ENCODE results near the gene UGT1A10. TPM values are rescaled to one million over a fixed set of nuclear protein-coding genes. Genes with fewer than 3 reads are reported as not detected.

UGT1A10 gene
- total and polyA plus RNA-seq, 2 donors (not counting 1 experiment from before 2014, with no cell fraction given): not detected

DNA sequence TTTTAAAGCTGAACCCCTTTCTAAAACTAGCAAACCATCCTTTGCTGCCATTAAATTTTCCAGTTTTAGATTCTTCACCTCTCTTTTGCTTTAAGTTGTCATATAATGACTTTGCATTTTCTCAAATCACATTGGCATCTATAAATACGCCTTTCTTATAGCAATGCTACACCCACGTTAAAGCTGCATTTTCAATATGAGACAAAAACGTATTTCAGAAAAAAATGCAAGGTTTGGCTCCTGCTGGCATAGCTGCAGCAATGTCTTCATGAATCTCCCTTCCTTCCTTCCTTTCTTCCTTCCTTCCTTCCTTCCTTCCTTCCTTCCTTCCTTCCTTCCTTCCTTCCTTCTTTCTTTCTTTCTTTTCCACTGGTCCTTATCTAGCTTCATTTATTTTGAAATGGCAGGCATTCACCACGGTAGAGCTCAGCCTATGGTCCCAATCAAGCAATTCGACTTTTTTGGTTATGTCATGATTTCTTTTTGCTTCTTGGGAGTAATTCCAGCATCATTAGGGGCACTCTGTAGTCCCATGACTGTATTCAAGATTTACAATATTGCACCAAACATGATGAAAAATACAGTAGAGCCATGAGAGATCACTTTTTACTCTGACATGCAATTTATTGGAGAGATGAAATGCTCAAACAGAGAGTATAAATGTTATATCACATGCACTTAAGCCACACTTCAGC, 8.8 kb upstream of the UGT1A10 start:
- POLR2A ChIA-PET: no interaction called here
- no peak for ATAC-seq (ENCODE audit: low read depth)
- H3K36me3 ChIP-seq (replicated peaks in 1 of 2; ENCODE audit: control extremely low read depth in 1 of 2, control insufficient read depth in 1 of 2, extremely low read depth in 1 of 2, insufficient read depth in 2 of 2, low read length in 1 of 2): no peaks in the 10 kb centered on the region

DNA sequence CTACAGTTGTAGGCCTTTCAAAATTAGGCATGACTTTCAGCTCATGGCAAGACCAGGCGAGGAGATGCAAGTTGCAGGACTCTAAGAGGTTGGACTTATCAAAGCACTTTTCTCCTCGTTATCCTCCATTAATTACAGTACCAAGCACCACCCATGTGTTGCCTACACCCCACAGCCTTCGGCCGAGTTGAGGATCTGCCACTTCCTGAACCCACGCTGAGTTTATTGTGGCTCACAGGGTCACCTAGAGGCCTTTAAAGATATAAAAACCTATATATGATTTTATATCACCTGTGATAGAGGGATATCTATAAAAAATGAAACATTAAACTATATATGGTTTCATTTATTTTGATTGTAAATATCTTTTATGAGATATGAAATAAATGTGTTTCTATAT, 2.6 kb downstream of the UGT1A10 start:
- H3K9me3 Mint-ChIP-seq (ENCODE audit: insufficient read depth): no peaks in the 10 kb centered on the region
- no peak for ATAC-seq (ENCODE audit: low read depth)
- Histone ChIP-seq H3K4me2 (replicated peaks; ENCODE audit: low read depth, low read length, poor library complexity, severe bottlenecking) (no peak overlapping the region), H3K4me3 (ENCODE audit: control extremely low read depth in 1 of 5, extremely low read depth in 1 of 5, insufficient read depth in 1 of 5, low read depth in 2 of 5, low read length in 4 of 5) (no peak overlapping the region), H2AFZ (ENCODE audit: insufficient read depth, low read depth, low read length, poor library complexity, severe bottlenecking) (no peak overlapping the region), H3K27me3 (replicated peaks in 1 of 4; ENCODE audit: control extremely low read depth in 1 of 4, control insufficient read depth in 3 of 4, insufficient read depth in 4 of 4, low read length in 3 of 4) (peaks cover 0 to 5% (median under 1%) of the 10 kb centered on the region in 4 experiments), H4K20me1 (ENCODE audit: control insufficient read depth, insufficient read depth, low read length, poor library complexity, severe bottlenecking) (no peaks in the 10 kb centered on the region), H3K79me2 (ENCODE audit: control insufficient read depth, insufficient read depth, low read length) (no peaks in the 10 kb centered on the region), H3K9ac (ENCODE audit: low read length) (no peak overlapping the region), H3K4me1 (ENCODE audit: control insufficient read depth in 2 of 2, insufficient read depth in 2 of 2, low read length in 2 of 2) (no peaks in the 10 kb centered on the region), H3K9me3 (ENCODE audit: control extremely low read depth in 1 of 3, control insufficient read depth in 2 of 3, insufficient read depth in 1 of 3, low read length in 2 of 3) (peaks cover 0 to 7% (median 0%) of the 10 kb centered on the region in 3 donors), H3K36me3 (replicated peaks in 1 of 2; ENCODE audit: control extremely low read depth in 1 of 2, control insufficient read depth in 1 of 2, extremely low read depth in 1 of 2, insufficient read depth in 2 of 2, low read length in 1 of 2) (no peaks in the 10 kb centered on the region), H3K27ac (ENCODE audit: low read length in 2 of 2) (no peak overlapping the region)
- TF ChIP-seq, protein P1, sequence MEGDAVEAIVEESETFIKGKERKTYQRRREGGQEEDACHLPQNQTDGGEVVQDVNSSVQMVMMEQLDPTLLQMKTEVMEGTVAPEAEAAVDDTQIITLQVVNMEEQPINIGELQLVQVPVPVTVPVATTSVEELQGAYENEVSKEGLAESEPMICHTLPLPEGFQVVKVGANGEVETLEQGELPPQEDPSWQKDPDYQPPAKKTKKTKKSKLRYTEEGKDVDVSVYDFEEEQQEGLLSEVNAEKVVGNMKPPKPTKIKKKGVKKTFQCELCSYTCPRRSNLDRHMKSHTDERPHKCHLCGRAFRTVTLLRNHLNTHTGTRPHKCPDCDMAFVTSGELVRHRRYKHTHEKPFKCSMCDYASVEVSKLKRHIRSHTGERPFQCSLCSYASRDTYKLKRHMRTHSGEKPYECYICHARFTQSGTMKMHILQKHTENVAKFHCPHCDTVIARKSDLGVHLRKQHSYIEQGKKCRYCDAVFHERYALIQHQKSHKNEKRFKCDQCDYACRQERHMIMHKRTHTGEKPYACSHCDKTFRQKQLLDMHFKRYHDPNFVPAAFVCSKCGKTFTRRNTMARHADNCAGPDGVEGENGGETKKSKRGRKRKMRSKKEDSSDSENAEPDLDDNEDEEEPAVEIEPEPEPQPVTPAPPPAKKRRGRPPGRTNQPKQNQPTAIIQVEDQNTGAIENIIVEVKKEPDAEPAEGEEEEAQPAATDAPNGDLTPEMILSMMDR (IDR thresholded peaks at IDR 0.05): no peak
- ChIA-PET POLR2A (no interaction called here), CTCF (no interaction called here)
- no peak for DNase-seq
- peaks cover 4% of the 10 kb centered on the region for H3K4me1 Mint-ChIP-seq
- no peak overlapping the region for H3K27ac Mint-ChIP-seq
- no peak overlapping the region for H3K4me3 Mint-ChIP-seq
- WGBS (ENCODE audit: insufficient coverage): 88% methylated on average over 1 of the region's 5 CpGs
- peaks cover 22% of the 10 kb centered on the region for H3K27me3 Mint-ChIP-seq
- intact Hi-C loops (cut with micrococcal nuclease): no loop called here

More for the DNA sequence above, 8.8 kb upstream of the UGT1A10 start:
- H3K4me3 ChIP-seq (ENCODE audit: control extremely low read depth in 1 of 5, extremely low read depth in 1 of 5, insufficient read depth in 1 of 5, low read depth in 2 of 5, low read length in 4 of 5): no peak overlapping the region
- H3K27ac ChIP-seq (ENCODE audit: low read length in 2 of 2): no peak overlapping the region
- H3K27me3 ChIP-seq (replicated peaks in 1 of 4; ENCODE audit: control extremely low read depth in 1 of 4, control insufficient read depth in 3 of 4, insufficient read depth in 4 of 4, low read length in 3 of 4): peaks cover 0 to 6% (median 0%) of the 10 kb centered on the region in 4 experiments
- H2AFZ ChIP-seq (ENCODE audit: insufficient read depth, low read depth, low read length, poor library complexity, severe bottlenecking): no peak overlapping the region
- no peak overlapping the region for H3K4me2 ChIP-seq (replicated peaks; ENCODE audit: low read depth, low read length, poor library complexity, severe bottlenecking)
- CTCF ChIA-PET: no interaction called here
- no peaks in the 10 kb centered on the region for H3K4me1 ChIP-seq (ENCODE audit: control insufficient read depth in 2 of 2, insufficient read depth in 2 of 2, low read length in 2 of 2)
- H3K9me3 ChIP-seq (ENCODE audit: control extremely low read depth in 1 of 3, control insufficient read depth in 2 of 3, insufficient read depth in 1 of 3, low read length in 2 of 3): peaks cover 0 to 6% (median 3%) of the 10 kb centered on the region in 3 donors
- 67% methylated on average over 4 of the region's 5 CpGs for WGBS (ENCODE audit: insufficient coverage)
- H3K9ac ChIP-seq (ENCODE audit: low read length): no peak overlapping the region
- no peak for DNase-seq
- Mint-ChIP-seq H3K4me3 (no peak overlapping the region), H3K27ac (no peak overlapping the region), H3K9me3 (ENCODE audit: insufficient read depth) (peaks cover 15% of the 10 kb centered on the region), H3K4me1 (no peaks in the 10 kb centered on the region), H3K27me3 (peaks cover 33% of the 10 kb centered on the region)
- H3K79me2 ChIP-seq (ENCODE audit: control insufficient read depth, insufficient read depth, low read length): no peaks in the 10 kb centered on the region
- no peak for TF ChIP-seq EZH2 (IDR thresholded peaks at IDR 0.05; ENCODE audit: borderline replicate concordance, insufficient read depth, low read depth, low read length, poor library complexity, severe bottlenecking)
- TF ChIP-seq, protein P1 (IDR thresholded peaks at IDR 0.05): no peak
- no peaks in the 10 kb centered on the region for H4K20me1 ChIP-seq (ENCODE audit: control insufficient read depth, insufficient read depth, low read length, poor library complexity, severe bottlenecking)
- intact Hi-C loops (cut with micrococcal nuclease): no loop called here
